Ishikawa (cell line): ENCODE measurements around the gene STAB1.

Source experiments
- CEBPB ChIP-seq: IDR thresholded peaks from 2 replicates; pipeline ENCODE4 v1.6.1; 2012
- CREB1 ChIP-seq: IDR thresholded peaks from 2 replicates; pipeline ENCODE4 v1.6.1; 2012; ENCODE audit warnings: low read depth
- EGR1 ChIP-seq: IDR thresholded peaks from 2 replicates; pipeline ENCODE4 v1.6.1; 2012
- EP300 ChIP-seq: IDR thresholded peaks from 2 replicates; pipeline ENCODE4 v1.6.1; 2012; ENCODE audit warnings: borderline replicate concordance
- FOXM1 ChIP-seq: IDR thresholded peaks from 2 replicates; pipeline ENCODE4 v1.6.1; 2012; ENCODE audit warnings: low read depth, borderline replicate concordance
- MAX ChIP-seq: IDR thresholded peaks from 2 replicates; pipeline ENCODE4 v1.6.1; 2012
- NFIC ChIP-seq: IDR thresholded peaks from 2 replicates; pipeline ENCODE4 v1.6.1; 2012
- RAD21 ChIP-seq: IDR thresholded peaks from 2 replicates; pipeline ENCODE4 v1.6.1; 2012; ENCODE audit warnings: low read depth
- REST ChIP-seq: IDR thresholded peaks from 2 replicates; pipeline ENCODE4 v1.6.1; 2012; ENCODE audit warnings: low read depth, mild to moderate bottlenecking
- TAF1 ChIP-seq: IDR thresholded peaks from 2 replicates; pipeline ENCODE4 v1.6.1; 2012; ENCODE audit warnings: low read depth, mild to moderate bottlenecking
- TCF12 ChIP-seq: IDR thresholded peaks from 2 replicates; pipeline ENCODE4 v1.6.1; 2012; ENCODE audit warnings: low read depth
- TEAD4 ChIP-seq: IDR thresholded peaks from 2 replicates; pipeline ENCODE4 v1.6.1; 2012
- USF1 ChIP-seq: IDR thresholded peaks from 2 replicates; pipeline ENCODE4 v1.6.1; 2012
- YY1 ChIP-seq: IDR thresholded peaks from 2 replicates; pipeline ENCODE4 v1.6.1; 2012; ENCODE audit warnings: low read depth
- ZBTB7A ChIP-seq: IDR thresholded peaks from 2 replicates; pipeline ENCODE4 v1.6.1; 2012; ENCODE audit warnings: low read depth

The STAB1 gene

GRCh38 chr3:52473026-52473425 is 22.1 kb upstream of the STAB1 start:
- TF ChIP-seq NFIC, result no peak
- no peak for TF ChIP-seq TEAD4
- no peak for TF ChIP-seq CREB1

- TF ChIP-seq YY1 (no peak), EP300 (no peak), RAD21 (no peak), NFIC (no peak), MAX (no peak), TCF12 (no peak), REST (no peak), ZBTB7A (no peak), CEBPB (no peak), EGR1 (no peak), TAF1 (no peak), FOXM1 (no peak), TEAD4 (no peak), CREB1 (no peak), USF1 (no peak)
Measured at GRCh38 chr3:52477076-52477795, 17.9 kb upstream of the STAB1 start.

- no peak for TF ChIP-seq TCF12
- TF ChIP-seq EGR1, result no peak
- no peak for TF ChIP-seq REST
- no peak for TF ChIP-seq MAX
- no peak for TF ChIP-seq NFIC
- no peak for TF ChIP-seq CREB1
- no peak for TF ChIP-seq RAD21
- no peak for TF ChIP-seq TEAD4
- no peak for TF ChIP-seq ZBTB7A
- no peak for TF ChIP-seq USF1
- TF ChIP-seq YY1, result no peak
- no peak for TF ChIP-seq FOXM1
- TF ChIP-seq CEBPB, result no peak
- TF ChIP-seq TAF1, result no peak
- TF ChIP-seq EP300, result no peak
Measured at GRCh38 chr3:52477796-52478095, 17.4 kb upstream of the STAB1 start.

- TF ChIP-seq NFIC, result no peak
- no peak for TF ChIP-seq YY1
- TF ChIP-seq USF1, result no peak
- TF ChIP-seq MAX, result no peak
- TF ChIP-seq RAD21, result no peak
- TF ChIP-seq ZBTB7A, result no peak
Measured at GRCh38 chr3:52479037-52479876, 15.9 kb upstream of the STAB1 start.

- no peak for TF ChIP-seq REST
- TF ChIP-seq EP300, result no peak
- TF ChIP-seq EGR1, result no peak
- TF ChIP-seq ZBTB7A, result no peak
- TF ChIP-seq MAX, result no peak
- no peak for TF ChIP-seq CEBPB
- no peak for TF ChIP-seq TAF1
- no peak for TF ChIP-seq CREB1
- TF ChIP-seq FOXM1, result no peak
Measured at GRCh38 chr3:52479877-52480575, 15.1 kb upstream of the STAB1 start.
